ENCODE results near the gene HOXC9. TPM values are rescaled to one million over a fixed set of nuclear protein-coding genes. Genes with fewer than 3 reads are reported as not detected.

The HOXC9 gene
- polyA plus RNA-seq, 3 donors from 2014 or later, result not detected

GRCh38 chr12:54016051-54016450 is 16.1 kb downstream of the HOXC9 start:
- Mint-ChIP-seq H3K9me3 (peaks cover 0 to 2% (median 0%) of the 10 kb centered on the region in 6 donors), H3K4me3 (peak overlapping the region in 3 of 5 donors; percentile 13 to 38 (median 35)), H3K36me3 (no peaks in the 10 kb centered on the region), H3K27ac (no peak overlapping the region), H3K27me3 (ENCODE audit: low read depth in 3 of 3) (peaks cover 30 to 62% (median 58%) of the 10 kb centered on the region in 3 donors), H3K4me1 (peaks cover 23 to 35% of the 10 kb centered on the region in 2 donors)
- no peak for DNase-seq

DNA sequence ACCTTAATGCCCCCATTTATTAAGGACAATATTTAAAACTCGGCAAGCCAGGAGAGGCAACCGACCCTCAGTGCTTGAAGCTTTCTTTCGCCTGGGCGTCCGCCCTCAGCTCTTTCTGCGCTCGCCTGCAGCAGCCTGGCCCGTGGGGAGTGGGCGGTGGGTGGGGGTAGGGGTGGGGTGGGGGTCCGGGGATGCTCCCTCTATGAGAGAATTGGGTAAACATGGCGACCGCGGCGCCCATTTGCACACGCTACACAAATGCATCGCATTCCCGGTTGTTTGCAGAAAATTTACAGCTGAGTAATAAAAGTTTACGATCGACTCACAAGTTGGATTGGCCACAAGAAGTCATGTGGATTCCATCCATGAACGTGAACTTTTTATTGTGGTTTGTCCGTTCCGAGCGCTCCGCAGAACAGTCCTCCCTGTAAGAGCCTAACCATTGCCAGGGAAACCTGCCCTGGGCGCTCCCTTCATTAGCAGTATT is 16.6 kb downstream of the HOXC9 start:
- no peak for DNase-seq
- no peak overlapping the region for H3K27ac Mint-ChIP-seq
- H3K4me1 Mint-ChIP-seq, result peaks cover 22 to 30% of the 10 kb centered on the region in 2 donors
- H3K4me3 Mint-ChIP-seq, result peak overlapping the region in 4 of 5 donors; percentile 13 to 49 (median 40)
- H3K36me3 Mint-ChIP-seq, result no peaks in the 10 kb centered on the region
- peaks cover 0 to 2% (median 0%) of the 10 kb centered on the region in 6 donors for H3K9me3 Mint-ChIP-seq
- peaks cover 26 to 57% (median 55%) of the 10 kb centered on the region in 3 donors for H3K27me3 Mint-ChIP-seq (ENCODE audit: low read depth in 3 of 3)

DNA sequence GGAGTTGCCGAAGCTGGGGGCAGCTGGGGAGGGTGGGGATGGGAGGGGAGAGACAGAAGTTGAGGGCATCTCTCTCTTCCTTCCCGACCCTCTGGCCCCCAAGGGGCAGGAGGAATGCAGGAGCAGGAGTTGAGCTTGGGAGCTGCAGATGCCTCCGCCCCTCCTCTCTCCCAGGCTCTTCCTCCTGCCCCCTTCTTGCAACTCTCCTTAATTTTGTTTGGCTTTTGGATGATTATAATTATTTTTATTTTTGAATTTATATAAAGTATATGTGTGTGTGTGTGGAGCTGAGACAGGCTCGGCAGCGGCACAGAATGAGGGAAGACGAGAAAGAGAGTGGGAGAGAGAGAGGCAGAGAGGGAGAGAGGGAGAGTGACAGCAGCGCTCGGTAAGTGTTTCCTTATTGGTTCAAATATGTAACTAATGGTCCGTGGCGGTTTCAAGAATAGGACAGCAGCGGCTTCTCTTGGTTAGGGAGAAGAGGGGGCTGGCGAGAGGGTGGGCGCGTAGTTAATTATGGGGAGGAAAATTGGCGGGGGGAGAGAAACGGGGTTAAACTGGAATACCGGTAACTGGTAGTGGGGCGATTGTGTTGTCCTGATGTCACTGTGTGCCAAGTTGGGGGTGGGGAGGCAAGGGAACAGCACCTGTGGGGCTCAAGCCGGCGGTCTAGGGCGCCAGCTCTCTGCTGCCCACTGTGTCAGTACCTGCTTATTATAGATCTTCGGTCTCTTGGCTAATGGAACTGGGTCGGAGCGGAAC is 17.2 kb downstream of the HOXC9 start:
- Mint-ChIP-seq H3K27me3 (ENCODE audit: low read depth in 3 of 3) (peaks cover 28 to 57% (median 54%) of the 10 kb centered on the region in 3 donors), H3K27ac (peak overlapping the region in 5 of 6 donors; percentile 68 to 87 (median 82)), H3K4me3 (peak overlapping the region; percentile 89 to 95 (median 93)), H3K9me3 (peaks cover 0 to 2% (median 0%) of the 10 kb centered on the region in 6 donors), H3K36me3 (no peaks in the 10 kb centered on the region), H3K4me1 (peaks cover 22 to 27% of the 10 kb centered on the region in 2 donors)
- DNase-seq, result peak in 1 of 3 donors; percentile 24

- peaks cover 32 to 55% (median 53%) of the 10 kb centered on the region in 3 donors for H3K27me3 Mint-ChIP-seq (ENCODE audit: low read depth in 3 of 3)
- H3K4me3 Mint-ChIP-seq, result peak overlapping the region; percentile 89 to 95 (median 93)
- H3K27ac Mint-ChIP-seq, result peak overlapping the region in 5 of 6 donors; percentile 68 to 87 (median 82)
- H3K4me1 Mint-ChIP-seq, result peaks cover 22 to 27% of the 10 kb centered on the region in 2 donors
- no peaks in the 10 kb centered on the region for H3K36me3 Mint-ChIP-seq
- H3K9me3 Mint-ChIP-seq, result peaks cover 0 to 2% (median 0%) of the 10 kb centered on the region in 6 donors
- DNase-seq, result peak; percentile 81 to 89 (median 84)
These were observed 18.0 kb downstream of the HOXC9 start for GRCh38 chr12:54017878-54018467.

- DNase-seq, result no peak
- peaks cover 22 to 27% of the 10 kb centered on the region in 2 donors for H3K4me1 Mint-ChIP-seq
- no peaks in the 10 kb centered on the region for H3K36me3 Mint-ChIP-seq
- H3K4me3 Mint-ChIP-seq, result peak overlapping the region; percentile 89 to 95 (median 93)
- peak overlapping the region in 3 of 6 donors; percentile 20 to 74 (median 45) for H3K27ac Mint-ChIP-seq
- peaks cover 0 to 2% (median 0%) of the 10 kb centered on the region in 6 donors for H3K9me3 Mint-ChIP-seq
- peaks cover 31 to 55% (median 51%) of the 10 kb centered on the region in 3 donors for H3K27me3 Mint-ChIP-seq (ENCODE audit: low read depth in 3 of 3)
These were observed 18.6 kb downstream of the HOXC9 start for GRCh38 chr12:54018468-54018984.

DNA sequence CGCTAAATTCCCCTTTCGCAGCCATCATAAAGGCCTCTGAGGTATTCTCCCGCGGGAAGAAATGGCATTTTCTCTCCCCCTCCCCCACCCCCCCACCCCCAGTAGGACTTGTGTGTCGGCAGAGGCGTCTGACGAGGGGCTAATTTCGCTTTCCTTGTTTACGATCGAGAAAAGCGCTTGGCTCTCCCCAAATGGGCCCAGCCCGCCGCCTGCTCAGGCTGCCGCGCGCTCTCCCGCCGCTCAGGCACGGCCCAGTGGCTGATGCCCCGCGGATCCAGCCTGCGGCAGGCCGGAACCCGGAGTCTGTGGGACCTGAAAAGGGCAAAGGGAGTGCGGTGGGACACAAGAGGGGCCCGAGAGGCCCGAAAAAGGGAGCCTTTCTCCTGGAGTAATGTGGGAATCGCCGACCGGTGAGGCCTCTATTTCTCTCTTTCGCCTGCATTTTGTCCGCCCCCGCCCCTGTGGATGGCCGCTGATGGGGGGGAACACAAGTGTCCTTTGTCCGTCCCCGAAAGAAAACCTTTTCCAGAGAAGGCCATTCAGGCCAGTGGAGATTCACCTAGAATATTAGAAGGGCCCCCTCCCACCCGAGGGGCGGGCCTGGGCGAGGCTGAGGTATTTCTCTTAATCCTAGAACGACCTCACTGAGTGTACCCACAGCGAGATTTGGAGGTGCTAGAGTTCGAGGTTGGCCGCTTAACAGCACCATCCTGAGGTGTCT is 19.3 kb downstream of the HOXC9 start:
- H3K27ac Mint-ChIP-seq, result no peak overlapping the region
- H3K27me3 Mint-ChIP-seq (ENCODE audit: low read depth in 3 of 3), result peaks cover 35 to 53% (median 44%) of the 10 kb centered on the region in 3 donors
- H3K36me3 Mint-ChIP-seq, result no peaks in the 10 kb centered on the region
- H3K9me3 Mint-ChIP-seq, result peaks cover 0 to 2% (median 0%) of the 10 kb centered on the region in 6 donors
- H3K4me1 Mint-ChIP-seq, result peaks cover 22 to 27% of the 10 kb centered on the region in 2 donors
- no peak for DNase-seq
- H3K4me3 Mint-ChIP-seq, result peak overlapping the region in 4 of 5 donors; percentile 33 to 53 (median 49)

DNA sequence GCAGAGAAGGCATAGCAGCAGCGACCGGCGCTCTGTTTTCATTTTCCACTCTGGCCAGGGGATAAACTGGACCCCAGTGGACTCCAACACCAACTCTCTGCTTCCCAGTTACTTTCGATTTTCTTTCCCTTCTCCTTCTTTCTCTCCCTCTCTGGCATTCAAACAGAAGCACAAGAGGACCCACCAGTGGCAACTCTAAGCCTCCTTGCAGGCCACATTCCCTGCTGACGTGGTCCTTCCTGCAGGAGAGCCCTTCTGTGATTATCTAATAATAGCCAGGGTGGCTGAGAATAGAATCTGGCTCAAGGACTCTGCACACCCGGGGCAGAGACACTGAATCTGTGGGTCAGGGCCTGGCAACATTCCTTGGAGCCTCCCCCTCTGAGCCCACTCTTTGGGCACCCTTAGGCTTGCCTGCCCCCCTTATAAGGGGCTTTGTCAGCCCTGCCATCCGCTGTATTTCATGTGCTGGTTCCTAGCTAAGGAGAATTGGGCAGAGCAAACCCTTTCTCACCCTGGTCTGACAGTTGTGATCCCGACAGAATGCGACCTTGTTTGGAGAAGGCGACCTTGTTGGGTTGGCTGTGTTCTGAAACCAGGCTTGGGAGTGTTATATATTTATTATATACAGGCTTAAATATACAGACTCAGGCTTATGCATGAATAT is 20.1 kb downstream of the HOXC9 start:
- peak overlapping the region in 3 of 5 donors; percentile 27 to 63 (median 37) for H3K4me3 Mint-ChIP-seq
- H3K27me3 Mint-ChIP-seq (ENCODE audit: low read depth in 3 of 3), result peaks cover 29 to 46% (median 41%) of the 10 kb centered on the region in 3 donors
- H3K27ac Mint-ChIP-seq, result no peak overlapping the region
- H3K36me3 Mint-ChIP-seq, result no peaks in the 10 kb centered on the region
- no peak for DNase-seq
- H3K9me3 Mint-ChIP-seq, result peaks cover 0 to 2% (median 0%) of the 10 kb centered on the region in 6 donors
- peaks cover 18 to 27% of the 10 kb centered on the region in 2 donors for H3K4me1 Mint-ChIP-seq

- no peak overlapping the region for H3K4me3 Mint-ChIP-seq
- H3K36me3 Mint-ChIP-seq, result no peaks in the 10 kb centered on the region
- H3K4me1 Mint-ChIP-seq, result peaks cover 18 to 27% of the 10 kb centered on the region in 2 donors
- DNase-seq, result no peak
- H3K9me3 Mint-ChIP-seq, result peaks cover 0 to 2% (median 0%) of the 10 kb centered on the region in 6 donors
- H3K27me3 Mint-ChIP-seq (ENCODE audit: low read depth in 3 of 3), result peaks cover 27 to 45% (median 41%) of the 10 kb centered on the region in 3 donors
- no peak overlapping the region for H3K27ac Mint-ChIP-seq
These were observed 20.8 kb downstream of the HOXC9 start for GRCh38 chr12:54020591-54021405.

DNA sequence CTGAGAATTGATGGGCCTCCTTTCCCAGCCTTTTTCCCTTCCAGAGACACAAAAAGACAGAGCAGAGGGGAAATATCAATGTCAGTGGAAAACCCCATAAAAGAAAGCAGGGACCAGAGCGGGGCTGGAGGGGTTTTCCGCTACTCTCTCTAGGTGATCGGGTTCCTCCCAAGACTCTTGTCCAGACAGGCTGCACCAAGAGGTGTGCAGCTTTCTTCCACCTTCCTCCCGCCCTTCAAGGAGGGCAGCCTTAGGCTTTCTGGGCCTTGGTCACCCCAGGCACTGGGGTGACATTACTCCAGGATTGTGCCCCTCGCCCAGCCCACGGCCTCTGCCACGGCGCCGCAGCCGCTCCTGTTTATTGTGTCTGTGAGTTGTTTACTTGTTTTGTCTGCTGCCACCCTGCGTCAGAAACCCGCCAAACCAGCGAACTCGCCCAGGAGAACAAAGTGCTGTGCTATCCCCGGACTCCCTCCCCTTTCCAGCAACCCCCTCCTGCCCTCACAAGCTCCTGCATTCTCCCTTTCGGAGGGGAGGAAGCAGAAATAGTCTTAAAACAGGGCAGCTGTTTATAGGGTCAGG is 21.6 kb downstream of the HOXC9 start:
- Mint-ChIP-seq H3K36me3 (no peaks in the 10 kb centered on the region), H3K4me3 (no peak overlapping the region)

GRCh38 chr12:54022960-54023884 is 23.3 kb downstream of the HOXC9 start:
- Mint-ChIP-seq H3K27ac (no peak overlapping the region), H3K4me3 (no peak overlapping the region), H3K4me1 (peaks cover 9 to 14% of the 10 kb centered on the region in 2 donors), H3K27me3 (ENCODE audit: low read depth in 3 of 3) (peaks cover 25 to 50% (median 49%) of the 10 kb centered on the region in 3 donors), H3K9me3 (peaks cover 0 to 2% (median 0%) of the 10 kb centered on the region in 6 donors), H3K36me3 (no peaks in the 10 kb centered on the region)
- no peak for DNase-seq

More for the DNA sequence above, 21.6 kb downstream of the HOXC9 start:
- Mint-ChIP-seq H3K27ac (no peak overlapping the region), H3K27me3 (ENCODE audit: low read depth in 3 of 3) (peaks cover 23 to 46% (median 41%) of the 10 kb centered on the region in 3 donors), H3K4me1 (peaks cover 16 to 27% of the 10 kb centered on the region in 2 donors), H3K9me3 (peaks cover 0 to 2% (median 0%) of the 10 kb centered on the region in 6 donors)
- no peak for DNase-seq

GRCh38 chr12:54024127-54024526 is 24.2 kb downstream of the HOXC9 start:
- H3K4me1 Mint-ChIP-seq, result peaks cover 5 to 15% of the 10 kb centered on the region in 2 donors
- no peak overlapping the region for H3K27ac Mint-ChIP-seq

More at GRCh38 chr12:54024127-54024526, 24.2 kb downstream of the HOXC9 start:
- no peaks in the 10 kb centered on the region for H3K36me3 Mint-ChIP-seq
- peaks cover 25 to 58% (median 55%) of the 10 kb centered on the region in 3 donors for H3K27me3 Mint-ChIP-seq (ENCODE audit: low read depth in 3 of 3)
- no peak overlapping the region for H3K4me3 Mint-ChIP-seq
- H3K9me3 Mint-ChIP-seq, result peaks cover 0 to 2% (median 0%) of the 10 kb centered on the region in 6 donors
- DNase-seq, result no peak

Measured in immature natural killer cell (primary cell).